NCI-H1694 treated with DMSO at 0.1 percent for 48 hours (cell line): ENCODE data around the gene EDDM3A.
"Not testable (repeated sequence)": the region's sequence is repeated elsewhere in the genome, so short reads cannot be mapped to it uniquely, and the experiment has no call there.

ENCODE experiments used
- DNase-seq: peaks from one replicate; lab custom pipeline; 2025; lab: John Stamatoyannopoulos, UW

The EDDM3A gene, protein sequence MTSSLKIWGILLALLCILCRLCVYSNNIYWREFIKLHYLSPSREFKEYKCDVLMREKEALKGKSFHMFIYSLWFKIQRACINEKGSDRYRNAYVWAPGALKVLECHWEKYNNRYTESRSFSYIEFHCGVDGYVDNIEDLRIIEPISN

GRCh38 chr14:20745571-20746358, at the start of gene EDDM3A:
Gene EDDM3A (plus strand): TSS chr14:20745887. CDS start chr14:20747581, 1,694 bp downstream.
- no peak for DNase-seq

- DNase-seq, result no peak
Measured at GRCh38 chr14:20696764-20697163, 48.9 kb upstream of the EDDM3A start.

DNA sequence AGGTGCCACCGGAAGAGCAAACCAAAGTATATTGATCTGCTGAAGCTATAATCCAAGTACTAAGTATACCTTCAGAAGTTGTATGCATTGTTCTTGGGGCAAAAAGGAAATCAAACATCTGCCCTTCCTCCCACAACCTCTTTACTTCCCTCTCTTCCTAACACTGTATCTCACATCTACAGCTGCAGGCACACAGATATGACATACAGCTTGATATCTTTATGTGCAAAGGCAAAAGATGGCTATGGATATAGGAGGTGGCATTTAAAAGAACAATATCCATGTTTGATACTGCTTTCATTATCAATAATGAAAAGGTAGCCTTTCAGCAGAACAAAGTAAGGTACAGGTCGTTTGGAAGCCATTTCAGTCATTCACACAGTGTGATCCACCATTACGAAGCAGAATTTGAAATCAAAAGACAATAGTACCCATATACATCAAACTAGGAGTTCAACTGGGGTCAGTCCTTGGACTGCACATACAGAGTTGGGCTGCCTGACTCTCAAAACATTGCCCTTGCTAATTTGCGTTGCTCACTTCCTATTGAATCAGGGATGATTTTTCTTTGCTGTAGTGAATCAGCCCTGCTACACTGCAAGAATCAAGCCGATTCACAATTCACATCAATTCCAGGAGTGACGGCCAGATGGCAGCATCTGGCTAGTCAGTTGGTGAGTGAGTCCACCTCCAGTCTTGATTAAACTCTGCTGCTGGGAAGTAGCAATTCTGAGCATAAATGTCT, 48.2 kb upstream of the EDDM3A start:
- peak; percentile 3 for DNase-seq

- no peak for DNase-seq
Measured at GRCh38 chr14:20698018-20698329, 47.7 kb upstream of the EDDM3A start.

- no peak for DNase-seq
Measured at GRCh38 chr14:20698934-20699333, 46.8 kb upstream of the EDDM3A start.

DNA sequence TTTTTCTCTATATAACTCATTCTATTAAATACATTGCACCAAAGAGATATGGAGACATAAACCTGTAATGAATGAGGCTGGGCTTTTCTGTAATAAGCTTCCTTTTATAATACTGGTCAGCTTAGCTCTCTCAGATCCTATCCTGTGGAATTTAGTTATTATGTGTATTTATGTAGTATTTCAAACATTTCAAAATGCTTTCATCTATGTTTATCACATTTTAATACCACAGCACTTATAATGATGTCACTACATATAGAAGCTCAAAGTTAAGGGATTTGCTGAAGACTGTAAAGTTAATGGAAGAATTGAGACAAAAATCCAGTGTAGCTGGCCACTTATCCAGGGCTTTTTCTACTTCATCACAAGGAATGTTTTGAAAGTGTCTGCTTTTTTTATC, 45.8 kb upstream of the EDDM3A start:
- no peak for DNase-seq

DNA sequence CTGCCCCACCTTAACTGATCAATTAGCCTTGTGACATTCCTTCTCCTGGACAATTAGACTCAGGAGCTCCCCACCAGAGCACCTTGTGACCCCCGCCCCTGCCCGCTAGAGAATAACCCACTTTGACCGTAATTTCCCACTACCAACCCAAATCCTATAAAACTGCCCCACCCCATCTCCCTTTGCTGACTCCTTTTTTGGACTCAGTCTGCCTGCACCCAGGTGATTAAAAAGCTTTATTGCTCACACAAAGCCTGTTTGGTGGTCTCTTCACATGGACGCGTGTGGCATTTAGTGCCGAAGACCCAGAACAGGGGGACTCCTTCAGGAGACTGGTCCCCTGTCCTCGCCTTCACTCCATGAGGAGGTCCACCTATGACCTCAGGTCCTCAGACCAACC, 44.7 kb upstream of the EDDM3A start:
- not testable (repeated sequence) for DNase-seq

DNA sequence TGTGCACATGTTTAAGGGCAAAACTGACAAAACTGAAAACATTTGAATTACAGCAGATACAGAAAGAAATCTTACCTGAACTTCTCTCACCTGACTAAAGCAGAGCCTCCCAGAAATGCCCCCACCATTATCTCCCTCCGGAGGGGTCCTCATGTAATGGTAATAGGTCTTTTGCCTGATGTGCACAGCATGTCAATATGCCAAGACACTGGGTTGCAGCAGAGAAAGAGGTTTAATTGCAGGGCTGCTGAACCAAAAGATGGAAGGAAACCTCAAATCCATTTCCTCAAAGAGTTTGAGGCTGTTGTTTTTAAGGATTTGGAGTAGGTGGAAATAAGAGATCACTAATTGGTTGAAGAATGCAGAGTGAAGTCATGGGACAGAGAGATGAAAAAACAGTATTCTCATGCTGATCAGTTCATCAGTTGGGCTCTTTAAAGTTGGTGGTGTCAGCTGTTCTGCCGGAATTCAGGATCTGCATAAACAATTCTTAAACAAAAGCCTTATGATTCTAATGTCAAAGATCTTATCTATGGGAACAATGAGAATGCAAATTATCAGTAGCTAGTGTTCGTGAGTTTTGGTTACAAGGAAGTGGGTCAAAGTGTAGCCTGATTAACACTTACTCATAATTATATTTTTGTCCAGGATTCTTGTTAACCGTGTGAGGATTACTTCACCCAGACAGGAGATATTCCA, 38.9 kb upstream of the EDDM3A start:
- DNase-seq, result no peak

- no peak for DNase-seq
Measured at GRCh38 chr14:20707622-20708021, 38.1 kb upstream of the EDDM3A start.

GRCh38 chr14:20711261-20711660, 34.4 kb upstream of the EDDM3A start:
- DNase-seq, result no peak

DNA sequence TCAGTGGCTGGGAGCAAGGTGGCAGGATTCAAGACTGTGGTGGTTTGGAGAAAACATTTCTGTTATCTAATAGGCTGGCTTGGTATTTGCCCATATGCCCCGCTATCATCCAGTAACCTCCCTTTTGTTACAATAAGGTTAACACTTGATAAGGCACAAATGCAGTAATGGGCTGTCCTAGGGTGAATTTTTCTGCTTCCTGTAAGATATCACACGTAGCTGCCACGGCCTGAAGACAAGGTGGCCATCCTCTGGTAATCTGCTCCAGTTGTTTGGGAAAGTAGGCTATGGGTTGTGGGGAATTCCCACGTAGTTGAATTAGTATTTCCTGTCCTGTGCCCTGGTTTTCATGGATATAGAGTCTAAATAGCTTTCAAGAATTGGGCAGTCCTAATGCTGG, 34.0 kb upstream of the EDDM3A start:
- DNase-seq, result no peak

- DNase-seq, result no peak
Measured at GRCh38 chr14:20712904-20713303, 32.8 kb upstream of the EDDM3A start.

GRCh38 chr14:20714593-20715250, 31.0 kb upstream of the EDDM3A start:
- DNase-seq, result no peak

GRCh38 chr14:20719777-20720176, 25.9 kb upstream of the EDDM3A start:
- DNase-seq, result no peak

- no peak for DNase-seq
Measured at GRCh38 chr14:20720741-20721140, 24.9 kb upstream of the EDDM3A start.

DNA sequence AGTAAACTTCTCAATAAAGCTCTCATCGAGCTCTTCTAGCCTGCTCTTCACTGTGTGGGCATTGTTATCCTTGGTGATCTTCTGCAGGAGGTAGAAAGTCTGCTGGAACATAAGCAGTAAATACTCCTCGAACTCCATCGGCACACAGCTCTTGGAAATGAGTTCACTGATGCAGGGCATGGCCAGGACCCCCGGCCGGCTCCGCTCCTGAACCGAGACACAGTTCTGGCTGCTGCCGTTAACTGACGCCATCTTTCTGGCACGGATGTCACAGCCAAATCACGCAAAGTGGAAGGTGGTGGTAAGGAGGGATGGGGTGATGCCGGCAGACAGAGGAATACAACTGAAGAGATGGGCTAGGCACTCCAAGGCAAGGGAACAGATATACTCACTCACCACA, 23.7 kb upstream of the EDDM3A start:
- no peak for DNase-seq

GRCh38 chr14:20723488-20723887, 22.2 kb upstream of the EDDM3A start:
- no peak for DNase-seq

DNA sequence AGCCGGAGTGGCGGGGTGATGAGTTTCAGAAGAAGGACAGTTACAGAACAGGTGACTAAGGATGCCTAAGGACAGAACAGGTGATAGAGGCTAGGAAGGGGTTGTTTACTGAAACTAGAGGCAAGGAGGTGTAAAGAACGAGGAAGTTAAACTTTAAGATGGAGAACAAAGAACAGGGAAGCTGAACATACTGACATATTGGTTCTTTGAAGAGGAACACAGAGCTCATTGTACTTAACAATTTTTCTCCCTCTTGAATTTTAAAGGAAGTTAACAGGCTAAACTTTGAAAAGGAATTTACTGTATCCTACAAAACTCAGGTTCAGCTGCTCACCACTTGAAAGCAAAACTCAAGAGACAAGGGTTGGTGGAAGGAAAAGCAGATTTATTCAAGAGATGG, 19.6 kb upstream of the EDDM3A start:
- not testable (repeated sequence) for DNase-seq

- no peak for DNase-seq
Measured at GRCh38 chr14:20726531-20726930, 19.2 kb upstream of the EDDM3A start.

DNA sequence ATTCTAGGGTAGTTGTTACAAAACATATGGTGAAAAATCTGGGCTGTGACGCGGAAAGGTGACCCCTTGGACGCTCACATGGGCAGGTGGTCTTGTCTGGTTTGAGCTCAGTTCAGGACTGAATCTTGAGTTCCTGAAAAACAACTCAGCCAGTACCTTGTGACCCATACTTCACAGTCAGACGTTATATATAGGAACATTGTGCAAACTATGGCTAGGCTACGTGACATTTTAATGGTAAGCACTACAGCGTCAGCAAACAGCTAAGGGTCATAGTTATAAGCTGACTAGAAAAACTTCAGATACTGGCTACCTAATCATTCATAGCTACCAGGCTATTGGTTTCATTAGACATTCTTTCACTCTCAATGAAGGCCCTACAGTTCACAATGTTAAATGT, 14.8 kb upstream of the EDDM3A start:
- no peak for DNase-seq

DNA sequence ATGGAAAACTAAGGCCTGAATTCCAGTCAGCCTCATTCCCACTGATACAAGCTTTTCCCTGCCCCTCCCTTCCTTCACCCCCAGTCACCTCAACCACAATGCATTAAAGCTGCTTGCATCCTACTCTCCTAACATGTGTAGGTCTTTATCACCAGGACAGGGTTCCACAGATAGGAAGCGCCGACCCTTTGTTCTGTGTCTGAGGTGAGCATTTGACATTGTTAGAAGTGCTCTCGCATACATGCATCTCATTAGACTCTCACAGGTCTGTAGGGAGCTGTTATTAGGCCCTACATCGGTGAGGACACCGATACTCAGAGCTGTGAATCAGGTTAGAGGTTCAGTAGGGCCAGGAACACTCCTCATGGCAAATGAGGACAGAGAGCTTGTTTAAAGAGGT, 13.2 kb upstream of the EDDM3A start:
- no peak for DNase-seq

GRCh38 chr14:20732979-20733635, 12.6 kb upstream of the EDDM3A start:
- no peak for DNase-seq
